Dedifferentiated amniotic fluid mesenchymal stem cell (primary cell): Measurements from ENCODE around the gene USP13.
"Not testable (repeated sequence)": the region's sequence is repeated elsewhere in the genome, so short reads cannot be mapped to it uniquely, and the experiment has no call there.

Experiments
- DNase-seq: peaks from one replicate; pipeline ENCODE4 v3.0.0-alpha.2; 2016; ENCODE audit errors: extremely low spot score

USP13 gene

GRCh38 chr3:179658606-179659005 is 5.8 kb downstream of the USP13 start:
- no peak for DNase-seq

- DNase-seq = no peak
Measured at GRCh38 chr3:179660872-179661271, 8.0 kb downstream of the USP13 start.

- DNase-seq = no peak
Measured at GRCh38 chr3:179661777-179662176, 8.9 kb downstream of the USP13 start.

- DNase-seq = no peak
Measured at GRCh38 chr3:179663093-179663492, 10.3 kb downstream of the USP13 start.

GRCh38 chr3:179666030-179666429 is 13.2 kb downstream of the USP13 start:
- DNase-seq = no peak

GRCh38 chr3:179666436-179667035 is 13.7 kb downstream of the USP13 start:
- no peak for DNase-seq

- DNase-seq = no peak
Measured at GRCh38 chr3:179668429-179668828, 15.6 kb downstream of the USP13 start.

GRCh38 chr3:179670311-179670710 is 17.5 kb downstream of the USP13 start:
- no peak for DNase-seq

GRCh38 chr3:179671309-179671708 is 18.5 kb downstream of the USP13 start:
- DNase-seq = no peak

- DNase-seq = no peak
Measured at GRCh38 chr3:179671747-179672242, 19.0 kb downstream of the USP13 start.

- DNase-seq = no peak
Measured at GRCh38 chr3:179672918-179673317, 20.1 kb downstream of the USP13 start.

- DNase-seq = no peak
Measured at GRCh38 chr3:179673523-179673922, 20.7 kb downstream of the USP13 start.

GRCh38 chr3:179676081-179676480 is 23.2 kb downstream of the USP13 start:
- DNase-seq = no peak

- no peak for DNase-seq
Measured at GRCh38 chr3:179677884-179678283, 25.0 kb downstream of the USP13 start.

- no peak for DNase-seq
Measured at GRCh38 chr3:179681492-179682263, 28.8 kb downstream of the USP13 start.

- DNase-seq = no peak
Measured at GRCh38 chr3:179682426-179683080, 29.7 kb downstream of the USP13 start.

GRCh38 chr3:179683286-179683685 is 30.4 kb downstream of the USP13 start:
- DNase-seq = not testable (repeated sequence)

- DNase-seq = no peak
Measured at GRCh38 chr3:179687967-179688535, 35.2 kb downstream of the USP13 start.

GRCh38 chr3:179688850-179689249 is 36.0 kb downstream of the USP13 start:
- no peak for DNase-seq

- DNase-seq = no peak
Measured at GRCh38 chr3:179694731-179695130, 41.9 kb downstream of the USP13 start.

GRCh38 chr3:179695672-179696313 is 43.0 kb downstream of the USP13 start:
- DNase-seq = no peak

GRCh38 chr3:179697736-179698332 is 45.0 kb downstream of the USP13 start:
- no peak for DNase-seq
